ENCODE measurements around the gene ZNF277. TPM values are rescaled to one million over a fixed set of nuclear protein-coding genes. Genes with fewer than 3 reads are reported as not detected.

The ZNF277 gene
- total RNA-seq, 4 donors from 2014 or later, result 19.5 to 27.1 (median 25.7) TPM

DNA sequence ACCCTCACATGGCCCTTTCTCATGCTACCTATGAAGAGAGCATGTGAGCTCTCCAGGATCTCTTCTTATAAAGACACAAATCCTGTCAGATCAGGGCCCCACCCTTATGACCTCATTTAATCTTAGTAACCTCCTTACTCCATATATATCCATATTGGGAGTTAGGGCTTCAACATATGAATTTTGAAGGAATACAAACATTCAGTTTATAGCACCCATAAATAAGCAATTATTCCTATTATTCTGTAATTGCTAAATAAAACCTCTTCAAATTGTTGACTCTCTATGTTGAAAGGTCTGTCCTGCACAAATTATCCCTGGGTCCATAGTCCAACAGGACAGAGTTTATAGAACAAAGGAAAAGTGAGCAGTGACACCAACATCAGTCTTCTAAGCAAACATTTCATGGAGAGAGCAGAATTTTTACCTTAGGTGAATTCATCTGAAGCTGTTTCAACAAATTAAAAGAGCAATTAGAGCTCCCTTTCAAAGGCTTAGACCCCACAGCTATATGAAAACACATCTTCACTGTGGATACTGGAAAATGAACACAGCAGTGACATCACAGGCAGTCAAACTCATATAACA, 12.5 kb upstream of the ZNF277 start:
- Histone ChIP-seq H3K9me3 (no peaks in the 10 kb centered on the region), H3K4me1 (peaks cover 0 to 5% (median 2%) of the 10 kb centered on the region in 4 donors), H3K27ac (replicated peaks in 1 of 4) (no peak overlapping the region), H3K27me3 (no peaks in the 10 kb centered on the region), H3K4me3 (no peak overlapping the region), H3K36me3 (no peaks in the 10 kb centered on the region)
- intact Hi-C loops (cut with DNase I), result no loop called here
- DNase-seq (ENCODE audit: extremely low spot score), result no peak
- TF ChIP-seq, protein P1, sequence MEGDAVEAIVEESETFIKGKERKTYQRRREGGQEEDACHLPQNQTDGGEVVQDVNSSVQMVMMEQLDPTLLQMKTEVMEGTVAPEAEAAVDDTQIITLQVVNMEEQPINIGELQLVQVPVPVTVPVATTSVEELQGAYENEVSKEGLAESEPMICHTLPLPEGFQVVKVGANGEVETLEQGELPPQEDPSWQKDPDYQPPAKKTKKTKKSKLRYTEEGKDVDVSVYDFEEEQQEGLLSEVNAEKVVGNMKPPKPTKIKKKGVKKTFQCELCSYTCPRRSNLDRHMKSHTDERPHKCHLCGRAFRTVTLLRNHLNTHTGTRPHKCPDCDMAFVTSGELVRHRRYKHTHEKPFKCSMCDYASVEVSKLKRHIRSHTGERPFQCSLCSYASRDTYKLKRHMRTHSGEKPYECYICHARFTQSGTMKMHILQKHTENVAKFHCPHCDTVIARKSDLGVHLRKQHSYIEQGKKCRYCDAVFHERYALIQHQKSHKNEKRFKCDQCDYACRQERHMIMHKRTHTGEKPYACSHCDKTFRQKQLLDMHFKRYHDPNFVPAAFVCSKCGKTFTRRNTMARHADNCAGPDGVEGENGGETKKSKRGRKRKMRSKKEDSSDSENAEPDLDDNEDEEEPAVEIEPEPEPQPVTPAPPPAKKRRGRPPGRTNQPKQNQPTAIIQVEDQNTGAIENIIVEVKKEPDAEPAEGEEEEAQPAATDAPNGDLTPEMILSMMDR (IDR thresholded peaks at IDR 0.05), result no peak
- TF ChIP-seq EP300 (IDR thresholded peaks at IDR 0.05) (no peak), POLR2AphosphoS5 (IDR thresholded peaks at IDR 0.05) (no peak), POLR2A (IDR thresholded peaks at IDR 0.05; ENCODE audit: low read depth) (no peak)

DNA sequence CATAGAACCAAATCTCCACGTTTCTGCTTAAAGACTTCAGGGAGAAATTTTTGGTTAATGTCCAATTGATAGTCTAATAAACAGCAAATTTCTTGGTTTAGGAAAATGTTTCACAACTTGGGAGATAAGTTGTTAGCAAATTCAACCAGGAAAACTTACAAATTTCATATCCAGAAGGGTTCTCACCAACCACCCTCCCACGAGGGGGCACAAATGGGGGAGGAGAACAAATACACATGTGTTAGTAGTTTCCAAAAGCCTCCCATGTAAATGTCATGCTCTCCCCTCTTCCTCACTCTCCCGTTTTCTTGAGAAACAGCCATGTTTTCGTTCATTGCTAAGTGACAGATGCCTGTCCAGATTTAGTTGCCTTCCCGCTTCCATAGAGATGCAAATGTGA, 10.8 kb upstream of the ZNF277 start:
- WGBS, result 87% methylated on average over 5 of the region's 5 CpGs
- H3K27ac ChIP-seq (replicated peaks in 1 of 4), result no peak overlapping the region
- no peak overlapping the region for H3K4me3 ChIP-seq
- intact Hi-C loops (cut with DNase I), result no loop called here
- no peaks in the 10 kb centered on the region for H3K36me3 ChIP-seq
- H3K27me3 ChIP-seq, result no peaks in the 10 kb centered on the region
- TF ChIP-seq, protein P1 (IDR thresholded peaks at IDR 0.05), result no peak
- no peak for TF ChIP-seq EP300 (IDR thresholded peaks at IDR 0.05)
- no peak for TF ChIP-seq POLR2AphosphoS5 (IDR thresholded peaks at IDR 0.05)
- no peak for TF ChIP-seq POLR2A (IDR thresholded peaks at IDR 0.05; ENCODE audit: low read depth)
- H3K4me1 ChIP-seq, result peaks cover 0 to 5% (median 2%) of the 10 kb centered on the region in 4 donors
- H3K9me3 ChIP-seq, result no peaks in the 10 kb centered on the region
- DNase-seq (ENCODE audit: extremely low spot score), result no peak

DNA sequence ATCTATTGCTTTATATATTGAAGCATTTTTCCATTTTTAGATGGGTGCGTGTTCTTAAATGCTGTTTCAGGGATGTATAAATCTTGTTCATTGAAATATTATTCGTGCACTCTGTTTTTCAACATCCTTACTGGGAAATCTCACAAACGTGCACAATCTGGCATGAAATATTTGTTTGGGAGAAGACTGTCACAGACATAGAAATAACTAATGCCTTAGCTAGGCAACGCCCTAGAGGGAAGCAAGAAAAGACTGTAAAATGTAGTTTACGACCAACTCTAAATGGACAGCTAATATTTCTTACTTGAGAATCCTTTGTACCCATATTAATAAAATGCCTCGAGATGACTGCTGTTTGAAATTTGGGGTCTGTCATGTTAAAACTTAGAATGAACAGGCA, 9.2 kb upstream of the ZNF277 start:
- no peak for TF ChIP-seq POLR2AphosphoS5 (IDR thresholded peaks at IDR 0.05)
- TF ChIP-seq, protein P1 (IDR thresholded peaks at IDR 0.05), result no peak
- no peak for TF ChIP-seq EP300 (IDR thresholded peaks at IDR 0.05)
- TF ChIP-seq POLR2A (IDR thresholded peaks at IDR 0.05; ENCODE audit: low read depth), result no peak
- H3K36me3 ChIP-seq, result no peaks in the 10 kb centered on the region
- WGBS, result 71% methylated on average over 6 of the region's 6 CpGs

DNA sequence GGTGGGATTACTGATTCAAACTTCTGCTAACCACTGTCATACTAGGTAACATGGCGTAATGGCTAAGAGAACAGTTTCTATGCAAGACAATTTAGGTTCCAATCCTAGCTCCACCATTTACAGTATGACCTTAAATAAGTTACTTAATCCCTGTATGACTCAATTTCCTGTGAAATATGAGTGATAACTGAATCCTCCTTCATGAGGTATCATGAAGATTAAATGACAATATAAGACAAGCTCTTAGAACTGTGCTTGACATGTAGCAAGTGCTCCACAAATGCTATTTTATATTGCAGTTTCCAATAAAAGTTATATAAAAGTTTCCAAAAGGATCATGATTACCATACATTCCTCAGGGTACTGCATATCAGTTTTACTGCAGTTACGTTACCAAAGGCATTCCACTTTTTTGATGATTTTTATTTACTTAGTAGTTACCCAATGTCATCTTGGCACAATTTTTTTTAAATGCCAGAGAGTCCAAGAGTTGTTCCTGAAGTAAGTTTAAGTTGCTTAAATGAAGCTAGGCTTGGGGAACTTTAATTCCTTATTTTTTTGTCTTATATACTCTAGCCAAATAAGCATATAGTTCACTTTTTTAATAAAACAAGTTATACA, 7.3 kb upstream of the ZNF277 start:
- TF ChIP-seq, protein P1 (IDR thresholded peaks at IDR 0.05), result no peak
- no peak for TF ChIP-seq POLR2AphosphoS5 (IDR thresholded peaks at IDR 0.05)
- TF ChIP-seq EP300 (IDR thresholded peaks at IDR 0.05), result no peak
- TF ChIP-seq POLR2A (IDR thresholded peaks at IDR 0.05; ENCODE audit: low read depth), result no peak
- no peak for DNase-seq (ENCODE audit: extremely low spot score)
- Histone ChIP-seq H3K36me3 (no peaks in the 10 kb centered on the region), H3K4me1 (peaks cover 7 to 16% (median 12%) of the 10 kb centered on the region in 4 donors), H3K27ac (replicated peaks in 1 of 4) (no peak overlapping the region), H3K27me3 (no peaks in the 10 kb centered on the region), H3K9me3 (no peaks in the 10 kb centered on the region), H3K4me3 (no peak overlapping the region)
- WGBS, result 85% methylated on average over 2 of the region's 2 CpGs
- intact Hi-C loops (cut with DNase I), result no loop called here

More for the DNA sequence above, 9.2 kb upstream of the ZNF277 start:
- no peak overlapping the region for H3K4me3 ChIP-seq
- no peaks in the 10 kb centered on the region for H3K9me3 ChIP-seq
- intact Hi-C loops (cut with DNase I), result no loop called here
- H3K27ac ChIP-seq (replicated peaks in 1 of 4), result no peak overlapping the region
- no peak for DNase-seq (ENCODE audit: extremely low spot score)
- no peaks in the 10 kb centered on the region for H3K27me3 ChIP-seq
- peaks cover 0 to 7% (median 3%) of the 10 kb centered on the region in 4 donors for H3K4me1 ChIP-seq

Data from esophagus muscularis mucosa (tissue), 4 donors.